ENCODE data around the gene ATP5F1B.
A peak's percentile ranks its signal among the peaks of the same experiment; 100 is the strongest.

DNA sequence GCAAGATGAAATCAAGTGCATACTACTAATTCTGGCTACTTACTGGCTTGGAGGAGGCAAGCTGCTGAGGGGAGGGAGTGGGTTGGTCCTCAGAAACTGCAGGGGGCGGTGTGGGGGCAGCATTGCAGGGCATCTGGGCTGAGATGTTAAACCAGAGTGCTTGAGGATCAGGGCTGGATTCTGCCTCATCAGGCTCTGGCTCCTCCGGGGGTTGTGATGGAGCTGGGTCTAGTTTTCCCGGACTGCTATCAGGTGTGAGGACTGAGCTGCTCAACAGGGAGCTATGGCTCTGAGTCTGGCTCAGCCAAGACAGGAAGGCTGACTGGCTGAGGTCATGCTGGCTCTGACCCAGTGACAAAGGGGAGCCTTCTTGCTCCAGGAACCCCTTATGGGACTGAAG lies 44.3 kb downstream of the ATP5F1B start:
- TF ChIP-seq, protein P1, sequence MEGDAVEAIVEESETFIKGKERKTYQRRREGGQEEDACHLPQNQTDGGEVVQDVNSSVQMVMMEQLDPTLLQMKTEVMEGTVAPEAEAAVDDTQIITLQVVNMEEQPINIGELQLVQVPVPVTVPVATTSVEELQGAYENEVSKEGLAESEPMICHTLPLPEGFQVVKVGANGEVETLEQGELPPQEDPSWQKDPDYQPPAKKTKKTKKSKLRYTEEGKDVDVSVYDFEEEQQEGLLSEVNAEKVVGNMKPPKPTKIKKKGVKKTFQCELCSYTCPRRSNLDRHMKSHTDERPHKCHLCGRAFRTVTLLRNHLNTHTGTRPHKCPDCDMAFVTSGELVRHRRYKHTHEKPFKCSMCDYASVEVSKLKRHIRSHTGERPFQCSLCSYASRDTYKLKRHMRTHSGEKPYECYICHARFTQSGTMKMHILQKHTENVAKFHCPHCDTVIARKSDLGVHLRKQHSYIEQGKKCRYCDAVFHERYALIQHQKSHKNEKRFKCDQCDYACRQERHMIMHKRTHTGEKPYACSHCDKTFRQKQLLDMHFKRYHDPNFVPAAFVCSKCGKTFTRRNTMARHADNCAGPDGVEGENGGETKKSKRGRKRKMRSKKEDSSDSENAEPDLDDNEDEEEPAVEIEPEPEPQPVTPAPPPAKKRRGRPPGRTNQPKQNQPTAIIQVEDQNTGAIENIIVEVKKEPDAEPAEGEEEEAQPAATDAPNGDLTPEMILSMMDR (IDR thresholded peaks at IDR 0.05) = peak in 1 of 7 experiments; percentile 6
- no peak for TF ChIP-seq POLR2A (IDR thresholded peaks at IDR 0.05)
